HCT116 (cell line): ENCODE results near the gene C1orf21. TPM values are rescaled to one million over a fixed set of nuclear protein-coding genes. Genes with fewer than 3 reads are reported as not detected.

Source experiments
- ATAC-seq: fragments of 200-7000 bp; cut with Tn5 transposase; 2 replicates; pipeline ENCODE4 v1.9.1; 2020; ENCODE audit warnings: mild to moderate bottlenecking, moderate library complexity
- BruUV-seq: library from RNA; stranded (reverse); fragments of 400-500 nt; replicated peaks from 2 replicates; lab custom pipeline; 2021; lab: Mats Ljungman, UMichigan
- CTCF ChIA-PET: fragments of 300-600 bp; sonication (Branson Sonifier 250); formaldehyde crosslinking; loops from one replicate; lab custom pipeline; 2021; ENCODE audit warnings: antibody characterized with exemption; lab: Charles Lee
- POLR2A ChIA-PET: fragments of 300-600, 350-600 bp; sonication (Branson Sonifier 250); formaldehyde crosslinking; loops from one replicate; lab custom pipeline; 2021; ENCODE audit warnings: antibody characterized with exemption; lab: Charles Lee
- RAD21 ChIA-PET, 2 experiments: fragments of 300-600 bp; sonication (Branson Sonifier 250); formaldehyde crosslinking; loops; one replicate each; lab custom pipeline; 2023; ENCODE audit warnings: low total read pairs in 2 of 2; ENCODE audit not compliant: uncharacterized antibody in 2 of 2, unreplicated experiment in 2 of 2, low non-redundant PET in 1 of 2; lab: Charles Lee
- DNase-seq: peaks from one replicate; pipeline ENCODE4 v3.0.0-alpha.2; 2010; ENCODE audit warnings: low read depth, low spot score
- H2AFZ ChIP-seq: fragments of 200-600 bp; shearing (Covaris generic), sonication (generic); 2 replicates; pipeline ENCODE4 v1.6.1; 2017; ENCODE audit warnings: low read depth, mixed run types, mixed read lengths, antibody characterized with exemption, low read length; ENCODE audit not compliant: poor library complexity, severe bottlenecking
- H3K27ac ChIP-seq: 2 replicates; pipeline ENCODE4 v1.5.1; 2012; ENCODE audit warnings: low read depth, low read length
- H3K27me3 ChIP-seq: fragments of 200-600 bp; sonication (generic); 2 replicates; pipeline ENCODE4 v1.6.1; 2016; ENCODE audit warnings: mixed run types, low read length, mixed read lengths; ENCODE audit not compliant: insufficient read depth
- H3K36me3 ChIP-seq, 2 experiments: fragments of 200-500 bp in 1 of 2; fragments of 200-600 bp in 1 of 2; sonication (Bioruptor generic) in 1 of 2; sonication (generic) in 1 of 2; 2 replicates each; pipeline versions ENCODE4 v1.5.1 to v1.6.1; 2014 to 2016; ENCODE audit warnings: low read length in 2 of 2, inconsistent platforms in 1 of 2, mixed read lengths in 1 of 2, mixed run types in 1 of 2; ENCODE audit not compliant: insufficient read depth in 2 of 2, control insufficient read depth in 1 of 2
- H3K4me1 ChIP-seq, 2 experiments: fragments of 200-600 bp in 1 of 2; sonication (generic) in 1 of 2; 2 replicates each; pipeline versions ENCODE4 v1.5.1 to v1.6.1; 2012 to 2017; ENCODE audit warnings: low read length in 2 of 2, inconsistent platforms in 1 of 2, mild to moderate bottlenecking in 1 of 2, mixed read lengths in 1 of 2, mixed run types in 1 of 2, moderate library complexity in 1 of 2; ENCODE audit not compliant: insufficient read depth in 2 of 2, control insufficient read depth in 1 of 2
- H3K4me2 ChIP-seq: fragments of 200-600 bp; sonication (generic); 2 replicates; pipeline ENCODE4 v1.6.1; 2017; ENCODE audit warnings: mixed run types, low read length, mixed read lengths
- H3K4me3 ChIP-seq, 2 experiments: fragments of 200-600 bp in 1 of 2; sonication (generic) in 1 of 2; replicated peaks in 1 of 2; 2 replicates each; pipeline ENCODE4 v1.5.1; 2011 to 2016; ENCODE audit warnings: low read length in 2 of 2, control low read depth in 1 of 2, low read depth in 1 of 2, mild to moderate bottlenecking in 1 of 2, mixed read lengths in 1 of 2, mixed run types in 1 of 2
- H3K79me2 ChIP-seq: fragments of 200-600 bp; sonication (generic); 2 replicates; pipeline ENCODE4 v1.6.1; 2017; ENCODE audit warnings: mild to moderate bottlenecking, mixed run types, low read length, moderate library complexity, mixed read lengths; ENCODE audit not compliant: insufficient read depth
- H3K9ac ChIP-seq: fragments of 200-600 bp; sonication (generic); 2 replicates; pipeline ENCODE4 v1.6.1; 2016; ENCODE audit warnings: low read length, mixed read lengths
- H3K9me2 ChIP-seq: fragments of 200-600 bp; sonication (generic), shearing (Covaris generic); 2 replicates; pipeline ENCODE4 v1.6.1; 2017; ENCODE audit warnings: mixed run types, mild to moderate bottlenecking, moderate library complexity; ENCODE audit not compliant: insufficient read depth
- H3K9me3 ChIP-seq, 2 experiments: fragments of 200-500 bp in 1 of 2; fragments of 200-600 bp in 1 of 2; sonication (Bioruptor generic) in 1 of 2; sonication (generic) in 1 of 2; 2 replicates each; pipeline ENCODE4 v1.6.1; 2014 to 2017; ENCODE audit warnings: low read length in 2 of 2, mixed read lengths in 2 of 2, inconsistent platforms in 1 of 2, low read depth in 1 of 2, mild to moderate bottlenecking in 1 of 2, mixed run types in 1 of 2, moderate library complexity in 1 of 2; ENCODE audit not compliant: control insufficient read depth in 1 of 2, insufficient read depth in 1 of 2
- H4K20me1 ChIP-seq: fragments of 200-600 bp; sonication (generic), shearing (Covaris generic); 2 replicates; pipeline ENCODE4 v1.6.1; 2017; ENCODE audit warnings: mixed run types, mild to moderate bottlenecking, moderate library complexity; ENCODE audit not compliant: insufficient read depth
- CEBPB ChIP-seq: IDR thresholded peaks from 2 replicates; pipeline ENCODE4 v1.6.1; 2012; ENCODE audit warnings: low read depth
- EZH2 ChIP-seq: fragments of 200-600 bp; sonication (generic); IDR thresholded peaks from 2 replicates; pipeline ENCODE4 v1.6.1; 2017; ENCODE audit warnings: antibody characterized with exemption, mixed run types
- RAD21 ChIP-seq: IDR thresholded peaks from 2 replicates; pipeline ENCODE4 v1.6.1; 2012; ENCODE audit warnings: low read depth, mild to moderate bottlenecking
- REST ChIP-seq: IDR thresholded peaks from 2 replicates; pipeline ENCODE4 v1.6.1; 2012; ENCODE audit warnings: low read depth
- SIN3A ChIP-seq: IDR thresholded peaks from 2 replicates; pipeline ENCODE4 v1.6.1; 2012; ENCODE audit warnings: low read depth
- SP1 ChIP-seq: IDR thresholded peaks from 2 replicates; pipeline ENCODE4 v1.6.1; 2012; ENCODE audit warnings: low read depth
- TCF7L2 ChIP-seq: IDR thresholded peaks from 2 replicates; pipeline ENCODE4 v1.7.0; 2011; ENCODE audit warnings: borderline replicate concordance, inconsistent platforms; ENCODE audit not compliant: insufficient read depth, insufficient read length; ENCODE audit errors: extremely low read depth
- YY1 ChIP-seq: IDR thresholded peaks from 2 replicates; pipeline ENCODE4 v1.6.1; 2011; ENCODE audit warnings: low read length, low read depth, moderate library complexity, mild to moderate bottlenecking; ENCODE audit not compliant: insufficient replicate concordance; ENCODE audit errors: extremely low read depth
- ZBTB33 ChIP-seq: IDR thresholded peaks from 2 replicates; pipeline ENCODE4 v1.6.1; 2011; ENCODE audit warnings: mild to moderate bottlenecking, low read length, moderate library complexity; ENCODE audit not compliant: insufficient replicate concordance; ENCODE audit errors: extremely low read depth
- ZNF274 ChIP-seq: fragments of 200-500 bp; sonication (Bioruptor generic); IDR thresholded peaks from 2 replicates; pipeline ENCODE4 v1.6.1; 2014; ENCODE audit warnings: mild to moderate bottlenecking, low read depth, low read length, inconsistent platforms
- intact Hi-C: fragments of 100-400 bp; cut with micrococcal nuclease; formaldehyde crosslinking; loops from 2 replicates; pipeline ENCODE4 v1.10.0; 2022
- total RNA-seq: library from RNA; stranded (reverse); gene quantifications from one replicate; pipeline ENCODE4 v1.2.1, GENCODE V29; 2021; ENCODE audit not compliant: unreplicated experiment
- TF ChIP-seq, protein P1 (sequence below): IDR thresholded peaks from 2 replicates; pipeline ENCODE4 v1.6.1; 2012

C1orf21 gene
- total RNA-seq, 1 experiment from 2014 or later = 8.9 TPM

DNA sequence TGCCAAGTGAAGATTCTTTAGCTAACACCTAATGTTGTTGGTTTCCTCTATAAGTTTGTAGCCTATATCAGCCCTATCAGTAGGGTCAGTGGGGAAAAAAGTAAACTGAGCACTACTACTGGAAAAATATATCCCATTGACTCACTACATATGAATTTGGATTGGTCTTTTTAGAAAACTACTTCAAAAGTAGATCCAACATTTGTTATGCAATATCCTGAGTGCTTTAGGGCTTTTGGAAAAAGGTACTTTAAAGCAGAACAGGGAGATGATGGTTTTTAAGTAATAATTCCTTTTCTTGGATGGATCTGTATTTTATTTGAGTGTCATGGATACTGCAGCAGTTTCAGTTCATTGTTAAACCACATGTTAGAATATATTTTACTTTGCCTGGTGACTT is 7.1 kb downstream of the C1orf21 start:
- RAD21 ChIA-PET = no interaction called here
- H3K36me3 ChIP-seq = no peaks in the 10 kb centered on the region
- peaks cover 0 to under 1% of the 10 kb centered on the region in 2 experiments; a peak in 1 of 4 replicates for H3K4me1 ChIP-seq
- TF ChIP-seq ZNF274 = no peak
- no peak for TF ChIP-seq RAD21
- TF ChIP-seq, protein P1, sequence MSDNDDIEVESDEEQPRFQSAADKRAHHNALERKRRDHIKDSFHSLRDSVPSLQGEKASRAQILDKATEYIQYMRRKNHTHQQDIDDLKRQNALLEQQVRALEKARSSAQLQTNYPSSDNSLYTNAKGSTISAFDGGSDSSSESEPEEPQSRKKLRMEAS = no peak
- no peak for TF ChIP-seq YY1
- no peak for TF ChIP-seq ZBTB33
- no peak for TF ChIP-seq EZH2
- TF ChIP-seq TCF7L2 = no peak
- no peak for TF ChIP-seq SP1
- no peak for TF ChIP-seq CEBPB
- no peak for TF ChIP-seq SIN3A
- no peak for TF ChIP-seq REST
- no peaks in the 10 kb centered on the region for H3K27me3 ChIP-seq
- intact Hi-C loops = no loop called here
- no peaks in the 10 kb centered on the region for H4K20me1 ChIP-seq
- H3K9ac ChIP-seq = no peak overlapping the region
- no peak overlapping the region for H2AFZ ChIP-seq
- CTCF ChIA-PET = no interaction called here
- POLR2A ChIA-PET = no interaction called here
- no peak overlapping the region for H3K4me3 ChIP-seq
- H3K27ac ChIP-seq = no peak overlapping the region
- no peaks in the 10 kb centered on the region for H3K9me3 ChIP-seq
- no peaks in the 10 kb centered on the region for H3K9me2 ChIP-seq
- ATAC-seq (no peak), DNase-seq (no peak)
- BruUV-seq = no TSS peak
- H3K79me2 ChIP-seq = no peaks in the 10 kb centered on the region
- no peak overlapping the region for H3K4me2 ChIP-seq
